Calu3 (cell line): ENCODE results near the gene AAGAB. TPM values are rescaled to one million over a fixed set of nuclear protein-coding genes. Genes with fewer than 3 reads are reported as not detected.
"Not testable (repeated sequence)": the region's sequence is repeated elsewhere in the genome, so short reads cannot be mapped to it uniquely, and the experiment has no call there.

ENCODE experiments used
- BruUV-seq: library from RNA; stranded (reverse); fragments of 400-500 nt; replicated peaks from 2 replicates; lab custom pipeline; 2021; lab: Mats Ljungman, UMichigan
- CTCF ChIA-PET: fragments of 300-600 bp; sonication (Branson Sonifier 250); formaldehyde crosslinking; loops from one replicate; lab custom pipeline; 2022; ENCODE audit warnings: antibody characterized with exemption; lab: Charles Lee
- DNase-seq: peaks from one replicate; pipeline ENCODE4 v3.0.0; 2022
- H3K27ac Mint-ChIP-seq: one replicate; pipeline ENCODE4 v1.8.0; 2022; ENCODE audit warnings: mixed read lengths; ENCODE audit not compliant: unreplicated experiment
- H3K27me3 Mint-ChIP-seq: one replicate; pipeline ENCODE4 v1.8.0; 2022; ENCODE audit warnings: mixed read lengths; ENCODE audit not compliant: unreplicated experiment
- H3K36me3 Mint-ChIP-seq: one replicate; pipeline ENCODE4 v1.8.0; 2022; ENCODE audit warnings: mild to moderate bottlenecking, moderate library complexity, mixed read lengths; ENCODE audit not compliant: insufficient read depth, unreplicated experiment
- H3K4me1 Mint-ChIP-seq: one replicate; pipeline ENCODE4 v1.8.0; 2022; ENCODE audit warnings: mild to moderate bottlenecking, low read depth, mixed read lengths; ENCODE audit not compliant: unreplicated experiment
- H3K4me3 Mint-ChIP-seq: one replicate; pipeline ENCODE4 v1.8.0; 2022; ENCODE audit warnings: mild to moderate bottlenecking, low read depth, moderate library complexity, mixed read lengths; ENCODE audit not compliant: unreplicated experiment
- H3K9me3 Mint-ChIP-seq: one replicate; pipeline ENCODE4 v1.8.0; 2022; ENCODE audit warnings: low read depth, mixed read lengths; ENCODE audit not compliant: unreplicated experiment
- CTCF ChIP-seq: fragments of 200-600 bp; IDR thresholded peaks from one replicate; pipeline ENCODE4 v1.8.0; 2022; ENCODE audit warnings: antibody characterized with exemption; ENCODE audit not compliant: unreplicated experiment
- intact Hi-C: fragments of 100-400 bp; cut with micrococcal nuclease; formaldehyde crosslinking; loops from one replicate; pipeline ENCODE4 v1.10.0; 2022; ENCODE audit not compliant: unreplicated experiment
- total RNA-seq: library from RNA; stranded (reverse); gene quantifications from 2 replicates; pipeline ENCODE4 v1.2.3, GENCODE V29; 2022

Gene AAGAB
- total RNA-seq, 1 experiment from 2014 or later = 68.1 TPM

- intact Hi-C loops = no loop called here
- no peaks in the 10 kb centered on the region for H3K36me3 Mint-ChIP-seq
Measured at GRCh38 chr15:67296684-67297083, 42.2 kb upstream of the AAGAB start.

DNA sequence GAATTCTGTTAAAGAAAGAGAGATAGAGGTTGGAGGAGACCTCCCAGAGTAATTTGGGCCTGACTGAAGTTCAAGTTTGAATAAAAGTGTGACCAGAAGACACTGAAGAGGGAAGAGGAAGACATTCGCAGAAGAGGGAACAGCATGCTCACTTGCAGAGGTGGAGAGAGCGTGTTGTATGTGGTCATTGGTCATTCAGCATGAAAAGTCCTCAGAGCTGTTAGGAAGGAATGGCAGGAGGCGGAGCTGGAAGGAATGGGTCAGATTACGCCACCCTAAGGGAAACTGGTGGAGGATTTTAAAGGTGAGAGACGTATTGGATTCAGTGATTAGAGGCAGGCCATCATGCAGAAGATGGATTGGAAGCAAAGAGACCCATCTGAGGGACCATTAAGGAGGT lies 41.7 kb upstream of the AAGAB start:
- BruUV-seq = no TSS peak
- no peak for DNase-seq
- H3K27ac Mint-ChIP-seq = no peak overlapping the region
- H3K4me3 Mint-ChIP-seq = no peak overlapping the region
- no peaks in the 10 kb centered on the region for H3K36me3 Mint-ChIP-seq
- intact Hi-C loops = no loop called here
- CTCF ChIA-PET = no interaction called here
- TF ChIP-seq CTCF = no peak
- H3K4me1 Mint-ChIP-seq = no peaks in the 10 kb centered on the region
- H3K27me3 Mint-ChIP-seq = no peaks in the 10 kb centered on the region
- H3K9me3 Mint-ChIP-seq = no peaks in the 10 kb centered on the region

More at GRCh38 chr15:67296684-67297083, 42.2 kb upstream of the AAGAB start:
- no TSS peak for BruUV-seq
- Mint-ChIP-seq H3K27me3 (no peaks in the 10 kb centered on the region), H3K4me1 (no peaks in the 10 kb centered on the region), H3K9me3 (no peaks in the 10 kb centered on the region), H3K27ac (no peak overlapping the region), H3K4me3 (no peak overlapping the region)
- CTCF ChIA-PET = no interaction called here
- no peak for DNase-seq
- TF ChIP-seq CTCF = no peak

DNA sequence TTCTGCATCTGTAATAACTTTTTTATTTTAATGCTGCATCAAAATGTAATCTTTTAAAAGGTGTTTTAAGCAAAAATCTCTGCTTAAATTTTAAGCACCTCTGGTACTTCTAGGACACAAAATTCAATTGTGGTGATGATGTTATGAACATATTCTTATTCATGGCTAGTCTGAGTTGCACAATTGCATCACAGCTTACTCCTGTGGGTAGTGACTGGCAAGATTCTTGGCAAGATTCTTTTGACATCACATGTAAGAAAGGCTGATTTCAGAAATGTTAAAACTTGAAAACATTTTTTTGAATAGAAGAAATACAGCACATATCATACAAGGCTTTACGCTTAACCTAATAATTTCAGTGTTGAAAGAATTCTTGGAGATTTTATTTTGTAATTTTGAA lies 35.9 kb upstream of the AAGAB start:
- BruUV-seq = no TSS peak
- Mint-ChIP-seq H3K27me3 (no peaks in the 10 kb centered on the region), H3K9me3 (no peaks in the 10 kb centered on the region), H3K4me1 (no peaks in the 10 kb centered on the region), H3K27ac (no peak overlapping the region), H3K4me3 (no peak overlapping the region), H3K36me3 (no peaks in the 10 kb centered on the region)
- CTCF ChIA-PET = no interaction called here
- DNase-seq = no peak
- intact Hi-C loops = no loop called here
- no peak for TF ChIP-seq CTCF

- H3K27me3 Mint-ChIP-seq, BruUV-seq, H3K4me3 Mint-ChIP-seq, DNase-seq, intact Hi-C loops, H3K27ac Mint-ChIP-seq, H3K9me3 Mint-ChIP-seq, CTCF ChIA-PET, H3K4me1 Mint-ChIP-seq, H3K36me3 Mint-ChIP-seq: not testable (repeated sequence)
Measured at GRCh38 chr15:67286400-67286799, 31.9 kb upstream of the AAGAB start.

DNA sequence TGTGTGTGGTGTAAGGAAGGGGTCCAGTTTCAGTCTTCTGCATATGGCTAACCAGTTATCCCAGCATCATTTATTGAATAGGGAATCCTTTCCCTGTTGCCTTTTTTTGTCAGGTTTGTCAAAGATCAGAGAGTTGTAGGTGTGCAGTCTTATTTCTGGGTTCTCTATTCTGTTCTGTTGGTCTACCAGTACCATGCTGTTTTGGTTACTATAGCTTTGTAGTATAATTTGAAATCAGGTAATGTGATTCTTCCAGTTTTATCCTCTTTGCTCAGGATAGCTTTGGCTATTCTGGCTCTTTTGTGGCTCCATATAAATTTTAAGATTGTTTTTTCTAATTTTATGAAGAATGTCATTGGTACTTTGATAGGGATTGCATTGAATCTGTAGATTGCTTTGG lies 31.2 kb upstream of the AAGAB start:
- H3K4me1 Mint-ChIP-seq, H3K9me3 Mint-ChIP-seq, intact Hi-C loops, H3K27ac Mint-ChIP-seq, BruUV-seq, H3K36me3 Mint-ChIP-seq, DNase-seq, H3K4me3 Mint-ChIP-seq, H3K27me3 Mint-ChIP-seq: not testable (repeated sequence)
- CTCF ChIA-PET = interaction anchor here (0.7 kb wide), 1 partner anchor 470 kb away, joined by 3 read pairs; no protein-coding TSS in a partner anchor
